BE2C (cell line): ENCODE measurements around the gene KEL.

ENCODE experiments used
- DNase-seq: peaks from one replicate; pipeline ENCODE4 v3.0.0-alpha.2; 2020
- H3K27me3 ChIP-seq: fragments of 250-450 bp; sonication (Bioruptor Pico); 2 replicates; pipeline ENCODE4 v1.5.1; 2020; ENCODE audit warnings: mild to moderate bottlenecking
- H3K36me3 ChIP-seq: fragments of 250-450 bp; sonication (Bioruptor Pico); 2 replicates; pipeline ENCODE4 v1.5.1; 2020; ENCODE audit warnings: mild to moderate bottlenecking
- H3K4me1 ChIP-seq: fragments of 250-450 bp; sonication (Bioruptor Pico); 2 replicates; pipeline ENCODE4 v1.5.1; 2020
- H3K4me3 ChIP-seq: 2 replicates; pipeline ENCODE4 v1.5.1; 2011; ENCODE audit warnings: low read depth, low read length
- H3K9me3 ChIP-seq: fragments of 250-450 bp; sonication (Bioruptor Pico); 2 replicates; pipeline ENCODE4 v1.5.1; 2020
- CTCF ChIP-seq: IDR thresholded peaks from 2 replicates; pipeline ENCODE4 v1.5.1; 2012; ENCODE audit warnings: mild to moderate bottlenecking, low read depth, low read length

KEL gene

DNA sequence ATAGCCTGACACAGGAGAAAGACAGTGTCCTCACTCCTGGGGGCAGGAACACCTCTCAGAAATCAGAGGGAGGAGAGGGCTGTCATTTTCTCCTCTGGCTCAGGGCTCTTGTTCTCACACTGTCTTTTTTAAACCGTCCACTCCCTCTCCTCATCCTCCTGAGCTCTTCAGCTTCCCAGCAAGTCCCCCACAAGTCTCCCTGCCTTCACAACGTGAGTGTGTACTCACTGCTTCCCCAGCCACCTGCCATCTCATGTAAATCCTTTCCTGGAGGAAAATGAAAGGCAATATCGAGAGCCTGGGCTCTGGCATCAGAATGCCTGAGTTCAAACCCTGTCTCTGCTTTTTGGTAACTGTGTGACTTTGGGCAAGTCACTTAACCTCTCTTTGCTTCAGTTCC, 17.2 kb downstream of the KEL start:
- H3K4me1 ChIP-seq = no peaks in the 10 kb centered on the region
- H3K36me3 ChIP-seq = no peaks in the 10 kb centered on the region
- H3K27me3 ChIP-seq = no peaks in the 10 kb centered on the region
- H3K4me3 ChIP-seq = no peak overlapping the region
- H3K9me3 ChIP-seq = no peaks in the 10 kb centered on the region
- DNase-seq = no peak
- TF ChIP-seq CTCF = no peak

DNA sequence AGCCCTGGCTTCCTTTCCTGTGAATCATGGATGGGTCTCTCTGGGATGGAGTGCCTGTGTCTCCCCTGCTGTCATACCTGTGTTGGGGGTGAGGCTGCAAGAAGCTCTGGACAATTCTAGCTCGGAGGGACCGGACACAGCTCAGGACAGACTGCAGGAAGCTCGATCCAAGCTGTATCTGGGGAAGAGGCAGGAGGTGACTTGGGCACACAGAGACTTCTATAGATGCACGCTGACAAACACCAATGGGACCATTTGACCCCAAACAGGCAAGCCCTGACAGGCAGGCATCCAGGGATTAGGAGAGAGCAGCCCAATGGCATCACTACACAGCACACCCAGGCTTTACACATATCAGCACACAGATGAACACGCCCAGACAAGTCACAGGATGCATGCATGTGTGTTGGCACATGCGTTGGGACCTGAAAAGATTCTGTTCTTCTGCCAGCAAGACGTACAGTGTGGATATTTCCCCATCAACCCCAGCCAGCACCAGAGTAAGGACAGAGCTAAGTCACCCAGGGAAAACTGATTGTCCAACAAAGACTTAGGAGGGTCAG, 18.4 kb downstream of the KEL start:
- Histone ChIP-seq H3K36me3 (no peaks in the 10 kb centered on the region), H3K4me1 (no peaks in the 10 kb centered on the region), H3K27me3 (no peaks in the 10 kb centered on the region), H3K9me3 (no peaks in the 10 kb centered on the region), H3K4me3 (no peak overlapping the region)
- no peak for TF ChIP-seq CTCF
- no peak for DNase-seq

DNA sequence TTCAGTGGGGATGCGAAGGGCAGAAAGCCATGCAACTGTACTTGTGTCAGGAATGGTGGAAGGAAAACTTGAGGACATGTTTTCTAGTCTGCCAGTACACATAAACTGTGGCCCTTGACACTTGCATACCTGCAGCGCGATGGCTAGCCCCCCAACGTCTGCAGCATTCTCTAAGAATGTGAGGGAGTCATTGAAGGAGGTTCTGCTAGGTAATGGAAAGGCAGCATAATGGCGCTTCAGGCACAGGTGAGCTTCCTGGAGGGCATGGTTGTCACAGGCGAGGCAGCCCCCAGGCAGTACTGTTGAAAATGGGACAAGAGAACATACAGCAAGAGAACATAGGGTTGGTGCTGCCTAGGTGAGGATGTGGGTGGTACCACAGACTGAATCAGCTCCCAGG, 19.4 kb downstream of the KEL start:
- DNase-seq = no peak
- no peaks in the 10 kb centered on the region for H3K4me1 ChIP-seq
- H3K9me3 ChIP-seq = no peaks in the 10 kb centered on the region
- H3K36me3 ChIP-seq = no peaks in the 10 kb centered on the region
- no peak overlapping the region for H3K4me3 ChIP-seq
- TF ChIP-seq CTCF = no peak
- H3K27me3 ChIP-seq = no peaks in the 10 kb centered on the region

DNA sequence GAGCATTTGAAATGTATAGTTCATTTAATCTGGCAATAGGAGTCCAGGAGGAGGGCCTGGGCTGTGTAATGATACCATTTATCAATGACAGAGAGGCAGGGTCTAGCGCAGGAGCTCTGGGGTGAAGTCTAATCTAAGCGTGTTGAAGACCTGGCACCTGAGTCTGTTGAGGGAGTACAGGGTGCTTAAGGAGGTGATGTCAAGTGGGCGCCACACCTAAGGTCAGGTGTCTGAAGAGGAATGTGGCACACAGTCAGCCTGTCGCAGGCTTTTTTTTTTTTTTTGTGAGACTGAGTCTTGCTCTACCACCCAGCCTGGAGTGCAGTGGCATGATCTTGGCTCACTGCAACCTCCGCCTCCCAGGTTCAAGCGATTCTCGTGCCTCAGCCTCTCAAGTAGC, 20.6 kb downstream of the KEL start:
- TF ChIP-seq CTCF = no peak
- Histone ChIP-seq H3K27me3 (no peaks in the 10 kb centered on the region), H3K4me3 (no peak overlapping the region), H3K9me3 (no peaks in the 10 kb centered on the region), H3K36me3 (no peaks in the 10 kb centered on the region), H3K4me1 (no peaks in the 10 kb centered on the region)
- no peak for DNase-seq

- no peak for TF ChIP-seq CTCF
- Histone ChIP-seq H3K4me3 (no peak overlapping the region), H3K9me3 (no peaks in the 10 kb centered on the region), H3K27me3 (no peaks in the 10 kb centered on the region), H3K4me1 (no peaks in the 10 kb centered on the region), H3K36me3 (no peaks in the 10 kb centered on the region)
- DNase-seq = no peak
Measured at GRCh38 chr7:142940966-142941535, 21.1 kb downstream of the KEL start.

DNA sequence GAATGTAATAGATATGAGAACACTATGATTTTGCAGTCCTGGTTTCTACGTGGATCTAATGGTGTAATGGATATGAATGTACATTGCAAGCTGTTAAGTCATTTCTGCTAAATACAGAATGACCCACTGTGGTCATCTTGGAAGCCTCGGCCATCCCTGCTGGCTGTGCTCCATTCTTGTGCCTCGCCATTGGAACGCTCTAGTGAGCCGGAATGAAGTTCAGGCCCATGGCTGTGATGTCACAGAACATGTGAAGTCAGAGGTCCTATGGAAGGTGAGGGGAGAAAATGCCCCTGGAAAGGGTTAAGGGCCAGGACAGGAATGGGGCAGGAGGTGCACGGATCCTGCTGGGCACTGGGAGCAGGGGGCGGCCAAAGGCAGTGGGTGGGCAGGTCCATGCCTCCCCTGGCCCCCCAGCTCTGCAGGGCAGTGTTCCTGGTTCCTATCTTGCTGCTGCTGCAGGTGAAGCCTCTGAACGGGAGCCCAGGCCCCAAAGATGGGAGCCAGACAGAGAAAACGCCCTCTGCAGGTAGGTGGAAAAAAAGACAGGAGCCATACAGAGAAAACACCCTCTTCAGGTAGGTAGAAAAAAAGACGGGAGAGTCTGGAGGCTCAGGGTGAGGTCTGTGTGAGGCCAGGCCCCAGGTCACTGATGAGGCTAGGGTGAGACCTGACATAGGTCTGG, 22.8 kb downstream of the KEL start, which contains the start of gene LLCFC1:
Gene LLCFC1, plus strand, starts transcription at position 259 of the 685 bp plus-strand sequence. Its CDS starts 138 bp downstream, at position 397.
- no peak within 1 kb of the TSS for H3K4me3 ChIP-seq
- no peak for TF ChIP-seq CTCF
- no peaks in the 10 kb centered on the region for H3K4me1 ChIP-seq

More for the DNA sequence above, 22.8 kb downstream of the KEL start, which contains the start of gene LLCFC1:
- Histone ChIP-seq H3K9me3 (no peaks in the 10 kb centered on the region), H3K36me3 (no peaks in the 10 kb centered on the region), H3K27me3 (no peaks in the 10 kb centered on the region)
- DNase-seq = no peak
